SK-N-MC (cell line): ENCODE measurements around the gene ZNF8.

ENCODE experiments used
- EZH2 ChIP-seq: fragments of 200-600 bp; sonication (generic); IDR thresholded peaks from one replicate; pipeline ENCODE4 v1.6.1; 2017; ENCODE audit warnings: antibody characterized with exemption
- POLR2AphosphoS5 ChIP-seq: IDR thresholded peaks from 2 replicates; pipeline ENCODE4 v1.6.1; 2012; ENCODE audit warnings: mild to moderate bottlenecking, low read depth, low read length, borderline replicate concordance

DNA sequence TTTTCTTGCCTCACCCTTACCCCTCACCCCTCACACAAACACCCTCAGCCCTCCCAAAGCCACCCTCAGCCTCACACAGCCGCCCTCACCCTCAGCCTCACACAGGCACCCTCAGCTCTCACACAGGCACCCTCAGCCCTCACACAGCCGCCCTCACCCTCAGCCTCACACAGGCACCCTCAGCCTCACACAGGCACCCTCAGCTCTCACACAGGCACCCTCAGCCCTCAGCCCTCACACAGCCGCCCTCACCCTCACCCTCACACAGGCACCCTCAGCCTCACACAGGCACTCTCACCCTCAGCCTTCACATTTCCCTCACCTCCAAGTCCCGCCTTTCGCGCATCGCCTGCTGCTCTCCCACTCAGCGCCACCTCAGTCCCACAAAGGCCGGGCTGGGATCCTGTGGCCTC, 47.8 kb downstream of the ZNF8 start:
- TF ChIP-seq POLR2AphosphoS5: 0 out of 2 replicates have a peak, but pooled peaks have one; percentile 80
- no peak for TF ChIP-seq EZH2
